Activated CD4-positive, alpha-beta memory T cell treated with anti-CD3 and anti-CD28 coated beads, Interleukin-2, amount 10 ng/mL, durations not matched to agents 7 days and 5 days (primary cell): ENCODE results near the gene GPBAR1. TPM values are rescaled to one million over a fixed set of nuclear protein-coding genes. Genes with fewer than 3 reads are reported as not detected.
A peak's percentile ranks its signal among the peaks of the same experiment; 100 is the strongest.

Experiments
- CTCF ChIA-PET: fragments of 350-600 bp; sonication (Branson Sonifier 250); formaldehyde crosslinking; loops from one replicate; lab custom pipeline; 2021; ENCODE audit warnings: antibody characterized with exemption, inconsistent platforms; lab: Charles Lee
- POLR2A ChIA-PET: fragments of 350-600 bp; sonication (Branson Sonifier 250); formaldehyde crosslinking; loops from one replicate; lab custom pipeline; 2021; ENCODE audit warnings: antibody characterized with exemption; lab: Charles Lee
- DNase-seq: peaks from one replicate; pipeline ENCODE4 v3.0.0-alpha.2; 2020
- H3K27ac Mint-ChIP-seq: one replicate; pipeline ENCODE4 v1.8.0; 2021; ENCODE audit warnings: mild to moderate bottlenecking, mixed read lengths
- H3K27me3 Mint-ChIP-seq: one replicate; pipeline ENCODE4 v1.8.0; 2021; ENCODE audit warnings: mixed read lengths
- H3K36me3 Mint-ChIP-seq: one replicate; pipeline ENCODE4 v1.8.0; 2021; ENCODE audit warnings: low read depth, mixed read lengths
- H3K4me1 Mint-ChIP-seq: one replicate; pipeline ENCODE4 v1.8.0; 2021; ENCODE audit warnings: mixed read lengths
- H3K4me3 Mint-ChIP-seq: one replicate; pipeline ENCODE4 v1.8.0; 2021; ENCODE audit warnings: mild to moderate bottlenecking, mixed read lengths
- H3K9me3 Mint-ChIP-seq: one replicate; pipeline ENCODE4 v1.8.0; 2021; ENCODE audit warnings: mixed read lengths
- total RNA-seq, 2 experiments: library from RNA; stranded (reverse); gene quantifications; one replicate each; pipeline ENCODE4 v1.2.3, GENCODE V29; 2021

GPBAR1 gene
- total RNA-seq, 2 experiments from 2014 or later: 0.68 to 0.75 TPM

DNA sequence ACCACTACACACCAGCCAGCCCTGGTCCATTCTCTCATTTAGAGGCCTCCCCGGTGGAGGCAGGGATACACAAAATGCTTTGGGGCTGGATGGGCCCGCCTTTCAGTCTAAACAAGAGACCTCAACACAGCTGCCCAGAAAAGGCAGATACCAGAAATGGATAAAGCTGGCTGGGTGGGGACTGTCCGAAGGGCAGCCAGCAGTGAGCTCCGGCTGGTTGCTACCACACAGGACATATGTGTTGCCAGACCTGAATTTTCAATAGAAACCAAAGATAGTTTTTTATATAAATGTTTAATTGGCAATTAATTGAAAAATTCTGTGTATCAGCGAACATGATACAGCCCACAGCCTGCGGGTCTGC, 1.4 kb downstream of the GPBAR1 start:
- no peaks in the 10 kb centered on the region for H3K27me3 Mint-ChIP-seq

DNA sequence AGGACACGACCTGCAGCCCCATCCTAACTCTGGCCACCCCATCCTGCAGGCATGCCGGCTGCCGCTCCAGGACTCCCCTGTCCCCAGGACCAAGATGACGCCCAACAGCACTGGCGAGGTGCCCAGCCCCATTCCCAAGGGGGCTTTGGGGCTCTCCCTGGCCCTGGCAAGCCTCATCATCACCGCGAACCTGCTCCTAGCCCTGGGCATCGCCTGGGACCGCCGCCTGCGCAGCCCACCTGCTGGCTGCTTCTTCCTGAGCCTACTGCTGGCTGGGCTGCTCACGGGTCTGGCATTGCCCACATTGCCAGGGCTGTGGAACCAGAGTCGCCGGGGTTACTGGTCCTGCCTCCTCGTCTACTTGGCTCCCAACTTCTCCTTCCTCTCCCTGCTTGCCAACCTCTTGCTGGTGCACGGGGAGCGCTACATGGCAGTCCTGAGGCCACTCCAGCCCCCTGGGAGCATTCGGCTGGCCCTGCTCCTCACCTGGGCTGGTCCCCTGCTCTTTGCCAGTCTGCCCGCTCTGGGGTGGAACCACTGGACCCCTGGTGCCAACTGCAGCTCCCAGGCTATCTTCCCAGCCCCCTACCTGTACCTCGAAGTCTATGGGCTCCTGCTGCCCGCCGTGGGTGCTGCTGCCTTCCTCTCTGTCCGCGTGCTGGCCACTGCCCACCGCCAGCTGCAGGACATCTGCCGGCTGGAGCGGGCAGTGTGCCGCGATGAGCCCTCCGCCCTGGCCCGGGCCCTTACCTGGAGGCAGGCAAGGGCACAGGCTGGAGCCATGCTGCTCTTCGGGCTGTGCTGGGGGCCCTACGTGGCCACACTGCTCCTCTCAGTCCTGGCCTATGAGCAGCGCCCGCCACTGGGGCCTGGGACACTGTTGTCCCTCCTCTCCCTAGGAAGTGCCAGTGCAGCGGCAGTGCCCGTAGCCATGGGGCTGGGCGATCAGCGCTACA, 2.1 kb downstream of the GPBAR1 start:
- H3K27ac Mint-ChIP-seq: no peak overlapping the region
- ChIA-PET POLR2A (interaction anchor here (1.0 kb wide), 1 partner anchor 46 kb away, joined by 3 read pairs; no protein-coding TSS in a partner anchor), CTCF (no interaction called here)
- DNase-seq: no peak
- no peak overlapping the region for H3K4me3 Mint-ChIP-seq
- H3K36me3 Mint-ChIP-seq: peaks cover 15% of the 10 kb centered on the region
- no peaks in the 10 kb centered on the region for H3K9me3 Mint-ChIP-seq
- H3K27me3 Mint-ChIP-seq: no peaks in the 10 kb centered on the region
- H3K4me1 Mint-ChIP-seq: peaks cover 35% of the 10 kb centered on the region

More for the DNA sequence above, 1.4 kb downstream of the GPBAR1 start:
- CTCF ChIA-PET: no interaction called here
- no peaks in the 10 kb centered on the region for H3K9me3 Mint-ChIP-seq
- POLR2A ChIA-PET: interaction anchor here (0.8 to 1.3 kb wide), 2 partner anchors 24 to 32 kb away, joined by 3 to 5 read pairs; no protein-coding TSS in a partner anchor
- H3K4me3 Mint-ChIP-seq: no peak overlapping the region
- no peak for DNase-seq
- peaks cover 19% of the 10 kb centered on the region for H3K36me3 Mint-ChIP-seq
- H3K4me1 Mint-ChIP-seq: peaks cover 36% of the 10 kb centered on the region
- H3K27ac Mint-ChIP-seq: no peak overlapping the region

DNA sequence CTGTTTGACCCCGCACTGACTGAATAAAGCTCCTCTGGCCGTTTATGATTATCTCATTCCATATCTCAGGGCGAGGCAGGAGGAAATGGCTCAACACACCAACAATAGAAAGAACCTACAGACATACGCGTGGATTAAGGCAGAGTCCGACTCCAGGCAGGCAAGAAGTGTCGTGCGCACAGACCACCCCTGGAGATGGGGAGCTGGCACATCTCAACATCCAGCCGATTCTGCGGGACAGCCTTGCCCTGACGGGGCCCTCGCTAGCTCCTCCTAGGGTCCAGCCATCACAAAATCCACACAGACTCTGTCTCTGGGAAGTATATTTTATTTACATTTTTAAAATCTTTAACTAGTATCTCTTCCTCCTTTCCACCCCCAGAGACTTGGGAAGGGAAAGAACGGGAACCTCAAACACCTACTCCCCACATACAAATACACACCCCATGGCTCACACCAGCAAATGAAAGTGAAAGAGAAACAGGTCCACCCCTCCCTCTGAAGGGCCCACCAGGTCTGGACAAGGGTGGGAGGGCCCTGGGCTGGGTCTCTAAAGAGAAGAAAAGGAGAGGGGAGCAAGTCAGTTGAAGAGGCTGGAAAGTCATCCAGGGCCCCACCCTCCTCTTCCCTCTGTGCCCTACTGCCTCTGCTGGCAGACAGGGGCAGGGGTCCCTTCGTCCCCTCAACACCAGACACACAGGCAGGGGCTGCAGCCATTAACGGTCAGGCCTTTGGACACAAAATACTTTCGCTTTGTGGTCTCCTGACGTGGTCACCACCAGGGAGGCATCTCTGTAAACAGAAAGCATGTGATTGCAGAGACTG, 3.2 kb downstream of the GPBAR1 start:
- DNase-seq: no peak
- H3K9me3 Mint-ChIP-seq: no peaks in the 10 kb centered on the region

DNA sequence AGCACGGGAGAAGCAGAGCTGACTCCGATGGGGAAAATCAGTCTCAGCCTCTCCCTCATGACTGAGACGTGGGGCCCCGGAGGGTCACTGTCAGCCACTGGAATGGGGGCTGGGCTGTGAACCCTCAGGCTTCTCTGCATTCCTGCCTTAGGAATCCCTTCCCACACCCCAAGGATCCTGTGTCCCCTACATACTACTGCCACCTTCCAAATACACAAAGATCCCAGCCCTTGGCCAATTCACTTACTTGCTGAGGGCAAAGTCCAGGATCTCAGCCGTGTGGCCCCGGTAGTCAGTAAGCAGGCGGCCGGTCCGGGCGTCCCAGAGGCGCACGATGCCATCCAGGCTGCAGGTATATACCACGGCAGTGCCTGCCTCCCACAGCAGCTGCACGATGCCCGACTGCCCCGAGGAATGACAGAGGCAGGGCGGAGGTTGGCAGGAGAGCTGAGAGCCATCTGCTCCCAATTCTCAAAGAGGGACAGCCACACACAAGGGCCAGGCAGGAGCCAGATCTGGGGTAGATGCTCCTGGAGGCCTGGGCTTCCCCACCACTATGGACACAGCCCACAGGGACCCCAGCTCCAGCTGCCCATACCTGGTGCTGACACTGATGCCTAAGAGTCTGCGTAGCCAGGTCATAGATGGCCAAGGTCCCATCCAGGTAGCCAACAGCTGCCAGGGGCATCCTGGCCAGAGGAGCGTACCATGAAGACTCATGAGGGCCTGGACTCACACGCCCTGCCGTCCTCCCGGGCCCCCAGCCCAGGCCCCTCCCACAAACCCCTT, 4.2 kb downstream of the GPBAR1 start:
- Mint-ChIP-seq H3K9me3 (no peaks in the 10 kb centered on the region), H3K4me1 (peaks cover 31% of the 10 kb centered on the region), H3K27ac (peak overlapping the region; percentile 26), H3K27me3 (no peaks in the 10 kb centered on the region), H3K4me3 (no peak overlapping the region), H3K36me3 (peaks cover 19% of the 10 kb centered on the region)
- ChIA-PET CTCF (no interaction called here), POLR2A (no interaction called here)
- no peak for DNase-seq

More for the DNA sequence above, 3.2 kb downstream of the GPBAR1 start:
- peak overlapping the region; percentile 26 for H3K27ac Mint-ChIP-seq
- no peak overlapping the region for H3K4me3 Mint-ChIP-seq
- peaks cover 30% of the 10 kb centered on the region for H3K4me1 Mint-ChIP-seq
- peaks cover 15% of the 10 kb centered on the region for H3K36me3 Mint-ChIP-seq
- CTCF ChIA-PET: interaction anchor here (0.6 kb wide), 1 partner anchor 30 kb away, joined by 3 read pairs; no protein-coding TSS in a partner anchor
- no peaks in the 10 kb centered on the region for H3K27me3 Mint-ChIP-seq
- POLR2A ChIA-PET: interaction anchor here (1.0 kb wide), 1 partner anchor 48 kb away, joined by 3 read pairs; no protein-coding TSS in a partner anchor

DNA sequence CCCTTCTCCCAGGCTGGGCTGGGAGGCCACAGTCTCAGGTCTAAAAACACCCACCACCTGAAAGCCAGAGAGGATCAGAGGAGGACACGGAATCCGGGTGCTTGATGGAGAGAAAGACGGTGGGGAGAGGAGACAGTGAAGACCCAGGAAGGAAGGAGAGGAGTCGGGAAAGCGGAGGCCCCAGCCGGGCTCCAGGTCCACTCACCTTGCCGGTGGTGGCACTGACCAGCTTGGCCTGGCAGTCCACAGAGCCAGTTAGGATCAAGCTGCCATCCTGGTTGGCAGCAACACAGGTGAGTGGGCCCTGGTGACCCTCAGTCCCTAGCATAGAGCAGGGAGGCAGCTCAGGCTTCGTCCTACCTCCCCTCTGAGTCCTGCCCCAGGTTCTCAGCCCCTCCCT, 4.8 kb downstream of the GPBAR1 start:
- Mint-ChIP-seq H3K27ac (peak overlapping the region; percentile 16), H3K36me3 (peaks cover 19% of the 10 kb centered on the region), H3K9me3 (no peaks in the 10 kb centered on the region), H3K4me3 (no peak overlapping the region), H3K4me1 (peaks cover 34% of the 10 kb centered on the region), H3K27me3 (no peaks in the 10 kb centered on the region)
- ChIA-PET CTCF (interaction anchor here (3.4 kb wide), 1 partner anchor 9 kb away, joined by 17 read pairs; no protein-coding TSS in a partner anchor), POLR2A (no interaction called here)
- no peak for DNase-seq

DNA sequence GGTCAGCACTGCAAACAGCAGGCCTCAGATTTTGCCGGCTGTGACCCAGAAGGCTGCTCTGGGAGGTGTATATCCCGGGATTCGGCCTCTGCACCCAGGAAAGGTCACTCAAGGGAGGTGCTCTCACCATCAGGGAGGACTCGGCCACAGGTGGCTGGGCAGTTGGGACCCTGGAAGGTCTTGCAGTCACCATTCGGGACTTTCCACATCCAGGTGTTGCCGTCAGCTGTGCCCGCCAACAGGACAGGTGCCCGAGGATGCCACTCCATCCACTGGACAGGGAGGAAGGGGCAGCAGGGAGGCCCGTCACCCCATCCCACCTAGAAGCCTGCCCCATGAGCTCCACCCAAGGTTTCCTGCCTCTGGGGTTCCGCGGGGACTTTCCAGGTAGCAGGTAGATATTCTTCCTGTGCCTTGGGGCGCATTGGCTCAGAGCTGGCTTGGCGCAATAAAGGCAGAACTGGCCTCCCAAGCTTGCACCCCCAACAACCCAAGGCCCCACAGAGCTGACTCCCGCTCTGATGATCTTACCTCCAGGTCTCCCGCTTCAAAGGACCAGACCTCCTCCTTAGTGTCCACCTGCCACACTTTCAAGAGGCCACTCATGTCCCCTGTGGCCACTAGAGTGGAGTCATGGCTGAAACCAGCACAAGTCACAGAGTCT, 5.6 kb downstream of the GPBAR1 start:
- Mint-ChIP-seq H3K27me3 (no peaks in the 10 kb centered on the region), H3K4me1 (peaks cover 40% of the 10 kb centered on the region), H3K4me3 (no peak overlapping the region), H3K9me3 (no peaks in the 10 kb centered on the region), H3K36me3 (peaks cover 19% of the 10 kb centered on the region), H3K27ac (no peak overlapping the region)
- no peak for DNase-seq
- ChIA-PET POLR2A (interaction anchor here (1.7 kb wide), 1 partner anchor 12 kb away, joined by 4 read pairs; no protein-coding TSS in a partner anchor), CTCF (interaction anchor here (1.0 to 3.4 kb wide), 2 partner anchors 8 to 10 kb away, joined by 3 to 17 read pairs; no protein-coding TSS in a partner anchor)

DNA sequence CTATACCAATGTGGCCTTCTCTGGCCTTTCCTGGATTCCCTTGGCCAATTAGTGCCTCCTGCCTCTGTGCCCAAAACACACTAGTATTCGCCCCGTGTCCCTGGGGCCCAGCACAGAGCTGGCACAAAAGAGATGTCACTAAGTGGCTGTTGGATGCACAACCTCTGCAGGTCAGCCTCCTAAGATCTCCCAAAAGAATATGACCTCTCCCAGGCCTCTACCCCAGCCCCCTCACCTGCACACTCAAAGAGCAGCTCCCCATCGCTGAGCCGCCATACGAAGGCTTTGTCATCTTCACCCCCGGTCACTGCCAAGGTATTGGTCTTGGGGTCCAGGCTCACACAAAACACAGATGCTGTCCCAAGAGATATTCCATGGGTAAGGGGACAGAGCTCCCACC, 6.4 kb downstream of the GPBAR1 start:
- H3K4me3 Mint-ChIP-seq: no peak overlapping the region
- no peak overlapping the region for H3K27ac Mint-ChIP-seq
- no peak for DNase-seq
- ChIA-PET CTCF (interaction anchor here (1.0 to 3.4 kb wide), 3 partner anchors 9 to 35 kb away, joined by 3 to 17 read pairs (median 4); no protein-coding TSS in a partner anchor), POLR2A (interaction anchor here (1.0 to 1.7 kb wide), 3 partner anchors 12 to 49 kb away, joined by 3 to 4 read pairs (median 3); no protein-coding TSS in a partner anchor)
- H3K36me3 Mint-ChIP-seq: peaks cover 26% of the 10 kb centered on the region
- no peaks in the 10 kb centered on the region for H3K27me3 Mint-ChIP-seq
- no peaks in the 10 kb centered on the region for H3K9me3 Mint-ChIP-seq
- peaks cover 48% of the 10 kb centered on the region for H3K4me1 Mint-ChIP-seq

DNA sequence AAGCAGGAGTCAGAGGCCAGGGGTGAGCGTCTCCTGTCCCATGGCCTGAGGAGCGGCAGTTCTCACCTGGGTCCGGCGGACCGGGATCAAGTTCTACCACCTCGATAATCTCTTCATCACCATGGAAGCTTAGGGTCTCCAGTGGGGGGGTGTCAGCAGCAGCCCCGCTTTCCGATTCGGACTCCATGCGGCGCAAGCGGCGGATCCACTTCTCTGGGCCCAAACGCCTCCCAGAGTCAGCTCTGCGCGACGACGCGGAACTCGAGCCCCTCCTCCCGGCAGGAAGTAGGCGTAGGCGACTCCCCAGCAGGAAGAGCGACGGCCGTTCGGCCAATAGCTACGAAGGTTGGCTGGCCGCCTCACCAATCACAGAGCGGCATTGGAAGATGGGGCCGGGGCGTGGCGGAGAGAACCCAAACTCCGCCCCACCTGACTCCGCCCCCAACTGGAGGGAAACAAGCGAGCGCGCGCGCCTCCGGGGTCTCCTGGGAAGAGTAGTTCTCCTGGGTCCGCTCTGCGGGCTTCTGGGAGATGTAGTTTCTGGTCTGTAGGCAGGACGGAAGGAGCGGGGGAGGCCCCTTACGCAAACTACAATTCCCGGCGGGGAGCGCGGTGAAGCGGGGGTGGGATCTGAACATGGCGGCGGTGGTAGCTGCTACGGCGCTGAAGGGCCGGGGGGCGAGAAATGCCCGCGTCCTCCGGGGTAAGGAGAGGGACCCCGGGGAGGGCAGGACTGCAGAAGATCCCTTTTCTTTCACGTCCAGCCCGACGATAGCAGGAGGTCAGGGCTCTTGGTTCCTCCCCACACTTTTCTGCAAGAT, 9.3 kb downstream of the GPBAR1 start, which contains the start of the genes AAMP and PNKD:
TSS of gene AAMP (minus strand) at position 238 of the 821 bp plus-strand sequence. CDS start at position 187, 51 bp downstream.
TSS of gene PNKD (plus strand) at position 620 of the 821 bp plus-strand sequence. CDS start at position 637, 17 bp downstream.
- Mint-ChIP-seq H3K27ac (peak within 1 kb of the TSS; percentile 75), H3K4me1 (peaks cover 52% of the 10 kb centered on the region), H3K9me3 (no peaks in the 10 kb centered on the region), H3K4me3 (peak within 1 kb of the TSS; percentile 89), H3K27me3 (no peaks in the 10 kb centered on the region), H3K36me3 (peaks cover 42% of the 10 kb centered on the region)
- CTCF ChIA-PET: interaction anchor here (0.7 to 6.8 kb wide), 20 partner anchors 13 to 577 kb away, joined by 3 to 126 read pairs (median 5); partner anchors contain the start of genes CATIP, CTDSP1, CXCR1 and TMBIM1
- POLR2A ChIA-PET: interaction anchor here (0.6 to 10.7 kb wide), 14 partner anchors 9 to 127 kb away, joined by 3 to 299 read pairs (median 3); partner anchors contain the start of genes ARPC2, GPBAR1 and TMBIM1
- DNase-seq: peak; percentile 100

DNA sequence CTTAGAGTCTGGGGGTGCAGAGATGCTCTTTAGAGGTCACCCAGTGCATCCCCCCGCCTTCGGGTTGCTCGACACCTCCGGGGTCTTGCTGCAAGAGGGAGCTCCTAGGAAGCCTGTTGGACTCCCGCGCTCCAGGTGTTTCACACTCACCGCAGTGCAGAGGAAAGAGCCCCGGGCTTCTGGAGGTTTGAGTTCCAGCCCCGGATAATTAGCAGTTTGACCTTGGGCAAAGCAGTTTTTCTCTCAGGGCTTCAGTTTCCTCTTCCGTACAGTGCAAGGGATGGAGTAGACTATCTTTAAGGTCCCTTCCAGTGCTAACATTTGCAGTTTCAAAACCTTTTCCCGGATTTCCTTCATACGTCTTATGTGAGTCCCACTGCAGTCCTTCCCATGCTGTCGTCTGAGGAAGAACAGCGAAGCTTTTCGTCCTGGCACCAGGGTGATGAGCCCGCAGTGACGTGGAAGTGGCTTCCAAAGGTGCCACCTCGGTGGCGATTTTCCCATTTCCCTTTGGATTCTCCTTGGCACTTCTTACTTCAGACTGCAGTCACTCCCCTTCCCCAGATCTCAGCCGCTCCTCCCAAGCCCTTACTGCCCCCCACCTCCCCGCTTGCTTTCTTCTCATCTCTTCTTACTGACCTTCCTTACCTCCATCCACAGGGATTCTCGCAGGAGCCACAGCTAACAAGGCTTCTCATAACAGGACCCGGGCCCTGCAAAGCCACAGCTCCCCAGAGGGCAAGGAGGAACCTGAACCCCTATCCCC, 10.1 kb downstream of the GPBAR1 start:
- H3K36me3 Mint-ChIP-seq: peaks cover 46% of the 10 kb centered on the region
- ChIA-PET CTCF (interaction anchor here (0.7 to 6.8 kb wide), 27 partner anchors 13 to 203 kb away, joined by 3 to 126 read pairs (median 5); partner anchors contain the start of genes CATIP, CXCR1 and TMBIM1), POLR2A (interaction anchor here (0.6 to 10.7 kb wide), 13 partner anchors 13 to 141 kb away, joined by 3 to 299 read pairs (median 5); partner anchors contain the start of genes ARPC2, CATIP and TMBIM1)
- DNase-seq: no peak
- H3K27ac Mint-ChIP-seq: peak overlapping the region; percentile 75
- H3K4me3 Mint-ChIP-seq: peak overlapping the region; percentile 89
- peaks cover 49% of the 10 kb centered on the region for H3K4me1 Mint-ChIP-seq
- H3K9me3 Mint-ChIP-seq: no peaks in the 10 kb centered on the region
- no peaks in the 10 kb centered on the region for H3K27me3 Mint-ChIP-seq

DNA sequence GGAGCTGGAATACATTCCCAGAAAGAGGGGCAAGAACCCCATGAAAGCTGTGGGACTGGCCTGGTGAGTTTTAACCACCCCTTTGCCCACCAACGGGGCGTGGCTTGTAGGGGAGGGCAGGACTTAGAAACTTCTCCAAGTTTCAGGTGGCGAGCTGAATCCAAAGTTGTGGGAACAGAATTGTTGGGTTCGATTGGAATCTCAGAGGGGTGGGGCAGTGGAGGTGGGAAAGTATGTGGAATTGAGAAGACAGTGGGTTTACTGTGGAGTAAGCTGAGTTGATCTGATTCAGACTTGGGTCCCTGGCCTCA, 10.6 kb downstream of the GPBAR1 start:
- H3K36me3 Mint-ChIP-seq: peaks cover 49% of the 10 kb centered on the region

More for the DNA sequence above, 10.6 kb downstream of the GPBAR1 start:
- CTCF ChIA-PET: interaction anchor here (1.1 to 6.8 kb wide), 15 partner anchors 14 to 202 kb away, joined by 3 to 126 read pairs (median 5); partner anchors contain the start of genes CATIP, CXCR1 and TMBIM1
- peak overlapping the region; percentile 89 for H3K4me3 Mint-ChIP-seq
- no peaks in the 10 kb centered on the region for H3K27me3 Mint-ChIP-seq
- peaks cover 49% of the 10 kb centered on the region for H3K4me1 Mint-ChIP-seq
- no peaks in the 10 kb centered on the region for H3K9me3 Mint-ChIP-seq
- POLR2A ChIA-PET: interaction anchor here (0.6 to 10.7 kb wide), 7 partner anchors 14 to 140 kb away, joined by 3 to 299 read pairs (median 3); partner anchors contain the start of genes CATIP and TMBIM1
- DNase-seq: no peak
- H3K27ac Mint-ChIP-seq: no peak overlapping the region
